NOMO-1 treated with dmso at 0.1 percent for 144 hours (cell line): ENCODE data around the gene FBXO2.

Source experiments
- DNase-seq: peaks from one replicate; lab custom pipeline; 2025; ENCODE audit not compliant: unreplicated experiment; lab: John Stamatoyannopoulos, UW

FBXO2 gene

GRCh38 chr1:11598461-11598860 is 55.8 kb downstream of the FBXO2 start:
- DNase-seq: no peak
